Measurements from ENCODE around the gene SDK1. TPM values are rescaled to one million over a fixed set of nuclear protein-coding genes. Genes with fewer than 3 reads are reported as not detected.

SDK1 gene
- total and polyA plus RNA-seq, 2 experiments from 2014 or later: 2.1 to 10.0 TPM

- H2AFZ ChIP-seq: no peak overlapping the region
- no peaks in the 10 kb centered on the region for H3K9me2 ChIP-seq (ENCODE audit: insufficient read depth)
- H3F3A ChIP-seq (replicated peaks; ENCODE audit: low read depth): no peaks in the 10 kb centered on the region
- H3K36me3 ChIP-seq (ENCODE audit: insufficient read depth): no peaks in the 10 kb centered on the region
- no peak overlapping the region for H3K4me2 ChIP-seq
- H3K27ac ChIP-seq (ENCODE audit: low read depth): no peak overlapping the region
- no peak overlapping the region for H3K27ac Mint-ChIP-seq
- no peaks in the 10 kb centered on the region for H3K27me3 ChIP-seq (ENCODE audit: insufficient read depth)
- ATAC-seq: no peak
- H3K9me3 Mint-ChIP-seq: no peaks in the 10 kb centered on the region
- no peaks in the 10 kb centered on the region for H3K79me2 ChIP-seq (replicated peaks; ENCODE audit: insufficient read depth)
- TF ChIP-seq ETS1 (IDR thresholded peaks at IDR 0.05): no peak
- no peak for DNase-seq (ENCODE audit: low spot score)
- H3K36me3 Mint-ChIP-seq (ENCODE audit: low read depth): no peaks in the 10 kb centered on the region
- H3K4me1 ChIP-seq (ENCODE audit: insufficient read depth): no peaks in the 10 kb centered on the region
- H3K4me1 Mint-ChIP-seq: no peaks in the 10 kb centered on the region; the same call in 1 of the 3 replicates
- H3K4me3 ChIP-seq: no peak overlapping the region
- H4K20me1 ChIP-seq (replicated peaks; ENCODE audit: insufficient read depth): no peaks in the 10 kb centered on the region
- peaks cover 8% of the 10 kb centered on the region for H3K27me3 Mint-ChIP-seq (ENCODE audit: insufficient read depth, low read depth, poor library complexity)
- no peak overlapping the region for H3K4me3 Mint-ChIP-seq
Observed at GRCh38 chr7:3957472-3958108, 656.5 kb downstream of the SDK1 start.

DNA sequence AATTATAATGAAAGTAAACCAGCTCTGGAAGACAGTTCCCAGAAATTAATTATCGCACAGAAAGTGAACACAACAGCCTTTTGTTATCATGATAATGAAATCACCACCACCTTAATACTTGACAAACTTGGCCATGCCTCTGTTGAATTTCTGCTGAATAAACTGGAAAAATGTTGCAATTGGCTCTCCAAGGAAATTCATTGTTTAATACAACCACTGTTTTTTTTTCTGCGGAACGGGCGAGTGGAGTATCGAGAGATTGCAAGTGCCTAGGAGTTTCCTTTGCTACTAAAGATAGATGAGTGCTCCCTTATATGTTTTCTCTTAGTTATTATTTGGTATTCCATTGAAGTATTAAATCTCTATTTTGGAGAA is 657.0 kb downstream of the SDK1 start:
- H3K9me2 ChIP-seq (ENCODE audit: insufficient read depth): no peaks in the 10 kb centered on the region
- ATAC-seq: no peak
- TF ChIP-seq STAT1 (IDR thresholded peaks at IDR 0.05; ENCODE audit: unreplicated experiment): no peak
- no peak for TF ChIP-seq CTCF (conservative IDR thresholded peaks at IDR 0.05; ENCODE audit: low read depth in 2 of 2)
- TF ChIP-seq, protein P1, sequence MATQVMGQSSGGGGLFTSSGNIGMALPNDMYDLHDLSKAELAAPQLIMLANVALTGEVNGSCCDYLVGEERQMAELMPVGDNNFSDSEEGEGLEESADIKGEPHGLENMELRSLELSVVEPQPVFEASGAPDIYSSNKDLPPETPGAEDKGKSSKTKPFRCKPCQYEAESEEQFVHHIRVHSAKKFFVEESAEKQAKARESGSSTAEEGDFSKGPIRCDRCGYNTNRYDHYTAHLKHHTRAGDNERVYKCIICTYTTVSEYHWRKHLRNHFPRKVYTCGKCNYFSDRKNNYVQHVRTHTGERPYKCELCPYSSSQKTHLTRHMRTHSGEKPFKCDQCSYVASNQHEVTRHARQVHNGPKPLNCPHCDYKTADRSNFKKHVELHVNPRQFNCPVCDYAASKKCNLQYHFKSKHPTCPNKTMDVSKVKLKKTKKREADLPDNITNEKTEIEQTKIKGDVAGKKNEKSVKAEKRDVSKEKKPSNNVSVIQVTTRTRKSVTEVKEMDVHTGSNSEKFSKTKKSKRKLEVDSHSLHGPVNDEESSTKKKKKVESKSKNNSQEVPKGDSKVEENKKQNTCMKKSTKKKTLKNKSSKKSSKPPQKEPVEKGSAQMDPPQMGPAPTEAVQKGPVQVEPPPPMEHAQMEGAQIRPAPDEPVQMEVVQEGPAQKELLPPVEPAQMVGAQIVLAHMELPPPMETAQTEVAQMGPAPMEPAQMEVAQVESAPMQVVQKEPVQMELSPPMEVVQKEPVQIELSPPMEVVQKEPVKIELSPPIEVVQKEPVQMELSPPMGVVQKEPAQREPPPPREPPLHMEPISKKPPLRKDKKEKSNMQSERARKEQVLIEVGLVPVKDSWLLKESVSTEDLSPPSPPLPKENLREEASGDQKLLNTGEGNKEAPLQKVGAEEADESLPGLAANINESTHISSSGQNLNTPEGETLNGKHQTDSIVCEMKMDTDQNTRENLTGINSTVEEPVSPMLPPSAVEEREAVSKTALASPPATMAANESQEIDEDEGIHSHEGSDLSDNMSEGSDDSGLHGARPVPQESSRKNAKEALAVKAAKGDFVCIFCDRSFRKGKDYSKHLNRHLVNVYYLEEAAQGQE (IDR thresholded peaks at IDR 0.05; ENCODE audit: unreplicated experiment): no peak
- TF ChIP-seq ZNF114 (CRISPR knock-in tag; IDR thresholded peaks at IDR 0.05): no peak
- TF ChIP-seq EZH2phosphoT487 (IDR thresholded peaks at IDR 0.05; ENCODE audit: unreplicated experiment): no peak
- no peak for TF ChIP-seq POLR2AphosphoS5 (IDR thresholded peaks at IDR 0.05; ENCODE audit: low read depth)
- TF ChIP-seq NANOG (IDR thresholded peaks at IDR 0.05; ENCODE audit: borderline replicate concordance): no peak
- TF ChIP-seq, protein P2, sequence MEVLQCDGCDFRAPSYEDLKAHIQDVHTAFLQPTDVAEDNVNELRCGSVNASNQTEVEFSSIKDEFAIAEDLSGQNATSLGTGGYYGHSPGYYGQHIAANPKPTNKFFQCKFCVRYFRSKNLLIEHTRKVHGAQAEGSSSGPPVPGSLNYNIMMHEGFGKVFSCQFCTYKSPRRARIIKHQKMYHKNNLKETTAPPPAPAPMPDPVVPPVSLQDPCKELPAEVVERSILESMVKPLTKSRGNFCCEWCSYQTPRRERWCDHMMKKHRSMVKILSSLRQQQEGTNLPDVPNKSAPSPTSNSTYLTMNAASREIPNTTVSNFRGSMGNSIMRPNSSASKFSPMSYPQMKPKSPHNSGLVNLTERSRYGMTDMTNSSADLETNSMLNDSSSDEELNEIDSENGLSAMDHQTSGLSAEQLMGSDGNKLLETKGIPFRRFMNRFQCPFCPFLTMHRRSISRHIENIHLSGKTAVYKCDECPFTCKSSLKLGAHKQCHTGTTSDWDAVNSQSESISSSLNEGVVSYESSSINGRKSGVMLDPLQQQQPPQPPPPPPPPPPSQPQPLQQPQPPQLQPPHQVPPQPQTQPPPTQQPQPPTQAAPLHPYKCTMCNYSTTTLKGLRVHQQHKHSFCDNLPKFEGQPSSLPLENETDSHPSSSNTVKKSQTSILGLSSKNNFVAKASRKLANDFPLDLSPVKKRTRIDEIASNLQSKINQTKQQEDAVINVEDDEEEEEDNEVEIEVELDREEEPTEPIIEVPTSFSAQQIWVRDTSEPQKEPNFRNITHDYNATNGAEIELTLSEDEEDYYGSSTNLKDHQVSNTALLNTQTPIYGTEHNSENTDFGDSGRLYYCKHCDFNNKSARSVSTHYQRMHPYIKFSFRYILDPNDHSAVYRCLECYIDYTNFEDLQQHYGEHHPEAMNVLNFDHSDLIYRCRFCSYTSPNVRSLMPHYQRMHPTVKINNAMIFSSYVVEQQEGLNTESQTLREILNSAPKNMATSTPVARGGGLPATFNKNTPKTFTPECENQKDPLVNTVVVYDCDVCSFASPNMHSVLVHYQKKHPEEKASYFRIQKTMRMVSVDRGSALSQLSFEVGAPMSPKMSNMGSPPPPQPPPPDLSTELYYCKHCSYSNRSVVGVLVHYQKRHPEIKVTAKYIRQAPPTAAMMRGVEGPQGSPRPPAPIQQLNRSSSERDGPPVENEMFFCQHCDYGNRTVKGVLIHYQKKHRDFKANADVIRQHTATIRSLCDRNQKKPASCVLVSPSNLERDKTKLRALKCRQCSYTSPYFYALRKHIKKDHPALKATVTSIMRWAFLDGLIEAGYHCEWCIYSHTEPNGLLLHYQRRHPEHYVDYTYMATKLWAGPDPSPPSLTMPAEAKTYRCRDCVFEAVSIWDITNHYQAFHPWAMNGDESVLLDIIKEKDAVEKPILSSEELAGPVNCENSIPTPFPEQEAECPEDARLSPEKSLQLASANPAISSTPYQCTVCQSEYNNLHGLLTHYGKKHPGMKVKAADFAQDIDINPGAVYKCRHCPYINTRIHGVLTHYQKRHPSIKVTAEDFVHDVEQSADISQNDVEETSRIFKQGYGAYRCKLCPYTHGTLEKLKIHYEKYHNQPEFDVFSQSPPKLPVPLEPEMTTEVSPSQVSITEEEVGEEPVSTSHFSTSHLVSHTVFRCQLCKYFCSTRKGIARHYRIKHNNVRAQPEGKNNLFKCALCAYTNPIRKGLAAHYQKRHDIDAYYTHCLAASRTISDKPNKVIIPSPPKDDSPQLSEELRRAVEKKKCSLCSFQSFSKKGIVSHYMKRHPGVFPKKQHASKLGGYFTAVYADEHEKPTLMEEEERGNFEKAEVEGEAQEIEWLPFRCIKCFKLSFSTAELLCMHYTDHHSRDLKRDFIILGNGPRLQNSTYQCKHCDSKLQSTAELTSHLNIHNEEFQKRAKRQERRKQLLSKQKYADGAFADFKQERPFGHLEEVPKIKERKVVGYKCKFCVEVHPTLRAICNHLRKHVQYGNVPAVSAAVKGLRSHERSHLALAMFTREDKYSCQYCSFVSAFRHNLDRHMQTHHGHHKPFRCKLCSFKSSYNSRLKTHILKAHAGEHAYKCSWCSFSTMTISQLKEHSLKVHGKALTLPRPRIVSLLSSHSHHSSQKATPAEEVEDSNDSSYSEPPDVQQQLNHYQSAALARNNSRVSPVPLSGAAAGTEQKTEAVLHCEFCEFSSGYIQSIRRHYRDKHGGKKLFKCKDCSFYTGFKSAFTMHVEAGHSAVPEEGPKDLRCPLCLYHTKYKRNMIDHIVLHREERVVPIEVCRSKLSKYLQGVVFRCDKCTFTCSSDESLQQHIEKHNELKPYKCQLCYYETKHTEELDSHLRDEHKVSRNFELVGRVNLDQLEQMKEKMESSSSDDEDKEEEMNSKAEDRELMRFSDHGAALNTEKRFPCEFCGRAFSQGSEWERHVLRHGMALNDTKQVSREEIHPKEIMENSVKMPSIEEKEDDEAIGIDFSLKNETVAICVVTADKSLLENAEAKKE (CRISPR knock-in tag; IDR thresholded peaks at IDR 0.05): no peak

More for the DNA sequence above, 657.0 kb downstream of the SDK1 start:
- no peak overlapping the region for H3K27ac ChIP-seq (ENCODE audit: low read depth)
- no peak for DNase-seq (ENCODE audit: low spot score)
- H3K4me1 ChIP-seq (ENCODE audit: insufficient read depth): no peaks in the 10 kb centered on the region
- H3K27me3 ChIP-seq (ENCODE audit: insufficient read depth): no peaks in the 10 kb centered on the region
- no peaks in the 10 kb centered on the region for H3K36me3 ChIP-seq (ENCODE audit: insufficient read depth)
- Mint-ChIP-seq H3K36me3 (ENCODE audit: low read depth) (no peaks in the 10 kb centered on the region), H3K4me1 (no peaks in the 10 kb centered on the region; the same call in 1 of the 3 replicates), H3K27me3 (ENCODE audit: insufficient read depth, low read depth, poor library complexity) (peaks cover 8% of the 10 kb centered on the region), H3K4me3 (no peak overlapping the region), H3K27ac (no peak overlapping the region), H3K9me3 (no peaks in the 10 kb centered on the region)
- H3K79me2 ChIP-seq (replicated peaks; ENCODE audit: insufficient read depth): no peaks in the 10 kb centered on the region
- no peak overlapping the region for H2AFZ ChIP-seq
- H4K20me1 ChIP-seq (replicated peaks; ENCODE audit: insufficient read depth): no peaks in the 10 kb centered on the region
- no peak overlapping the region for H3K4me2 ChIP-seq
- H3K4me3 ChIP-seq: no peak overlapping the region
- H3F3A ChIP-seq (replicated peaks; ENCODE audit: low read depth): no peaks in the 10 kb centered on the region

Data from GM23338 (cell line).